Cardiac fibroblast (primary cell): ENCODE data around the gene ARFGEF2.

ENCODE experiments used
- DNase-seq, 2 donors: peaks; one replicate each; pipeline versions ENCODE4 v3.0.0 to v3.0.0-alpha.2; 2010; ENCODE audit warnings: low read depth in 2 of 2
- H3K4me3 ChIP-seq, 2 donors: replicated peaks in 1 of 2; 1 replicate in 1 of 2; 2 replicates in 1 of 2; pipeline ENCODE4 v1.5.1; 2011; ENCODE audit warnings: low read depth in 2 of 2, low read length in 2 of 2, mild to moderate bottlenecking in 2 of 2, moderate library complexity in 1 of 2
- CTCF ChIP-seq: IDR thresholded peaks from one replicate; pipeline ENCODE4 v1.5.1; 2011; ENCODE audit warnings: low read depth, mild to moderate bottlenecking, low read length, inconsistent platforms

ARFGEF2 gene

GRCh38 chr20:48990467-48990866 lies 69.0 kb downstream of the ARFGEF2 start:
- no peak for TF ChIP-seq CTCF
- no peak overlapping the region for H3K4me3 ChIP-seq

GRCh38 chr20:48995589-48995988 lies 74.1 kb downstream of the ARFGEF2 start:
- no peak overlapping the region for H3K4me3 ChIP-seq
- no peak for TF ChIP-seq CTCF
- DNase-seq, result no peak

More at GRCh38 chr20:48990467-48990866, 69.0 kb downstream of the ARFGEF2 start:
- no peak for DNase-seq

GRCh38 chr20:48999890-49000870 lies 78.7 kb downstream of the ARFGEF2 start:
- no peak for TF ChIP-seq CTCF
- DNase-seq, result no peak
- no peak overlapping the region for H3K4me3 ChIP-seq

- no peak for DNase-seq
- TF ChIP-seq CTCF, result no peak
- no peak overlapping the region for H3K4me3 ChIP-seq
Observed at GRCh38 chr20:49001741-49002140, 80.2 kb downstream of the ARFGEF2 start.

GRCh38 chr20:49006446-49006980 lies 85.0 kb downstream of the ARFGEF2 start:
- no peak for TF ChIP-seq CTCF

GRCh38 chr20:49009899-49010631 lies 88.6 kb downstream of the ARFGEF2 start:
- no peak for TF ChIP-seq CTCF
- DNase-seq, result no peak
- no peak overlapping the region for H3K4me3 ChIP-seq

More at GRCh38 chr20:49006446-49006980, 85.0 kb downstream of the ARFGEF2 start:
- DNase-seq, result no peak
- no peak overlapping the region for H3K4me3 ChIP-seq
